PC-9 (cell line): ENCODE measurements around the gene MED27.

ENCODE experiments used
- CTCF ChIP-seq: fragments of 200-600 bp; sonication (generic); conservative IDR thresholded peaks from 2 replicates; pipeline ENCODE4 v1.6.1; 2017; ENCODE audit warnings: mixed run types, antibody characterized with exemption, mild to moderate bottlenecking, moderate library complexity
- EZH2 ChIP-seq: fragments of 200-600 bp; sonication (generic); IDR thresholded peaks from 2 replicates; pipeline ENCODE4 v1.8.0; 2017; ENCODE audit warnings: antibody characterized with exemption, low read depth

GRCh38 chr9:131849391-131849790, 230.3 kb downstream of the MED27 start:
- no peak for TF ChIP-seq CTCF
- TF ChIP-seq EZH2: no peak
